HepG2 (cell line): Measurements from ENCODE around the gene SNAI3.

ENCODE experiments used
- CEBPG ChIP-seq: IDR thresholded peaks from 2 replicates; pipeline ENCODE4 v1.6.1; 2016
- CHD2 ChIP-seq: IDR thresholded peaks from 2 replicates; pipeline ENCODE4 v1.6.1; 2011; ENCODE audit warnings: low read depth, low read length, improper control_type of control experiment
- JUN ChIP-seq: sonication (generic); formaldehyde crosslinking; IDR thresholded peaks from 2 replicates; pipeline ENCODE4 v1.4.0; 2020; ENCODE audit warnings: mild to moderate bottlenecking, missing genetic modification reagents
- MAFK ChIP-seq, 2 experiments: IDR thresholded peaks in 1 of 2; conservative IDR thresholded peaks in 1 of 2; 2 replicates each; pipeline ENCODE4 v1.6.1; 2011; ENCODE audit warnings: improper control_type of control experiment in 2 of 2, low read length in 2 of 2
- MLX ChIP-seq: IDR thresholded peaks from 2 replicates; pipeline ENCODE4 v1.6.1; 2016
- POLR2A ChIP-seq, 2 experiments: IDR thresholded peaks; 2 replicates each; pipeline ENCODE4 v1.6.1; 2011; ENCODE audit warnings: low read depth in 2 of 2, low read length in 2 of 2, mild to moderate bottlenecking in 1 of 2, moderate library complexity in 1 of 2; ENCODE audit not compliant: insufficient read depth in 1 of 2
- POLR2AphosphoS5 ChIP-seq: IDR thresholded peaks from 2 replicates; pipeline ENCODE4 v1.6.1; 2012; ENCODE audit warnings: low read depth, low read length
- SMC3 ChIP-seq: IDR thresholded peaks from 2 replicates; pipeline ENCODE4 v1.6.1; 2011; ENCODE audit warnings: low read length, improper control_type of control experiment
- TAF15 ChIP-seq: fragments of 200-400 bp; formaldehyde crosslinking; IDR thresholded peaks from one replicate; pipeline ENCODE4 v1.6.1; 2018; ENCODE audit warnings: mild to moderate bottlenecking, low read depth, low read length; ENCODE audit not compliant: poor library complexity, severe bottlenecking
- TOE1 ChIP-seq: sonication (generic); formaldehyde crosslinking; IDR thresholded peaks from 2 replicates; pipeline ENCODE4 v1.4.0; 2020; ENCODE audit warnings: mild to moderate bottlenecking, missing genetic modification reagents
- ZNF564 ChIP-seq: sonication (generic); formaldehyde crosslinking; IDR thresholded peaks from 2 replicates; pipeline ENCODE4 v1.8.1; 2023; ENCODE audit warnings: mild to moderate bottlenecking, missing genetic modification reagents
- TF ChIP-seq, protein P1 (sequence below): IDR thresholded peaks from 2 replicates; pipeline ENCODE4 v1.6.1; 2012; ENCODE audit warnings: inconsistent platforms
- TF ChIP-seq, protein P2 (sequence below), 2 experiments: sonication (generic) in 1 of 2; formaldehyde crosslinking in 1 of 2; IDR thresholded peaks; 2 replicates each; pipeline versions ENCODE4 v1.4.0 to v1.6.1; 2018 to 2020; ENCODE audit warnings: missing genetic modification reagents in 2 of 2, borderline replicate concordance in 1 of 2, low read depth in 1 of 2, mild to moderate bottlenecking in 1 of 2, missing biosample characterization in 1 of 2
- TF ChIP-seq, protein P3 (sequence below): sonication (generic); formaldehyde crosslinking; IDR thresholded peaks from 2 replicates; pipeline ENCODE4 v1.5.0; 2020; ENCODE audit warnings: missing genetic modification reagents, mild to moderate bottlenecking, borderline replicate concordance

- TF ChIP-seq POLR2A (IDR thresholded peaks at IDR 0.05; ENCODE audit: insufficient read depth in 1 of 2, low read depth in 2 of 2, low read length in 2 of 2) (no peak), CEBPG (CRISPR knock-in tag) (no peak), ZNF564 (no peak), POLR2AphosphoS5 (no peak), TOE1 (CRISPR knock-in tag) (no peak), JUN (CRISPR knock-in tag) (no peak), MLX (no peak), CHD2 (no peak), MAFK (conservative IDR thresholded peaks at IDR 0.05 in 1 of 2, IDR thresholded peaks at IDR 0.05 in 1 of 2; ENCODE audit: low read length in 2 of 2) (no peak), SMC3 (no peak), TAF15 (no peak)
- TF ChIP-seq, protein P1, sequence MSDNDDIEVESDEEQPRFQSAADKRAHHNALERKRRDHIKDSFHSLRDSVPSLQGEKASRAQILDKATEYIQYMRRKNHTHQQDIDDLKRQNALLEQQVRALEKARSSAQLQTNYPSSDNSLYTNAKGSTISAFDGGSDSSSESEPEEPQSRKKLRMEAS = no peak
- TF ChIP-seq, protein P2, sequence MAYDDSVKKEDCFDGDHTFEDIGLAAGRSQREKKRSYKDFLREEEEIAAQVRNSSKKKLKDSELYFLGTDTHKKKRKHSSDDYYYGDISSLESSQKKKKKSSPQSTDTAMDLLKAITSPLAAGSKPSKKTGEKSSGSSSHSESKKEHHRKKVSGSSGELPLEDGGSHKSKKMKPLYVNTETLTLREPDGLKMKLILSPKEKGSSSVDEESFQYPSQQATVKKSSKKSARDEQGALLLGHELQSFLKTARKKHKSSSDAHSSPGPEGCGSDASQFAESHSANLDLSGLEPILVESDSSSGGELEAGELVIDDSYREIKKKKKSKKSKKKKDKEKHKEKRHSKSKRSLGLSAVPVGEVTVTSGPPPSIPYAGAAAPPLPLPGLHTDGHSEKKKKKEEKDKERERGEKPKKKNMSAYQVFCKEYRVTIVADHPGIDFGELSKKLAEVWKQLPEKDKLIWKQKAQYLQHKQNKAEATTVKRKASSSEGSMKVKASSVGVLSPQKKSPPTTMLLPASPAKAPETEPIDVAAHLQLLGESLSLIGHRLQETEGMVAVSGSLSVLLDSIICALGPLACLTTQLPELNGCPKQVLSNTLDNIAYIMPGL (CRISPR knock-in tag; IDR thresholded peaks at IDR 0.05; ENCODE audit: borderline replicate concordance in 1 of 2, low read depth in 1 of 2) = no peak
- TF ChIP-seq, protein P3, sequence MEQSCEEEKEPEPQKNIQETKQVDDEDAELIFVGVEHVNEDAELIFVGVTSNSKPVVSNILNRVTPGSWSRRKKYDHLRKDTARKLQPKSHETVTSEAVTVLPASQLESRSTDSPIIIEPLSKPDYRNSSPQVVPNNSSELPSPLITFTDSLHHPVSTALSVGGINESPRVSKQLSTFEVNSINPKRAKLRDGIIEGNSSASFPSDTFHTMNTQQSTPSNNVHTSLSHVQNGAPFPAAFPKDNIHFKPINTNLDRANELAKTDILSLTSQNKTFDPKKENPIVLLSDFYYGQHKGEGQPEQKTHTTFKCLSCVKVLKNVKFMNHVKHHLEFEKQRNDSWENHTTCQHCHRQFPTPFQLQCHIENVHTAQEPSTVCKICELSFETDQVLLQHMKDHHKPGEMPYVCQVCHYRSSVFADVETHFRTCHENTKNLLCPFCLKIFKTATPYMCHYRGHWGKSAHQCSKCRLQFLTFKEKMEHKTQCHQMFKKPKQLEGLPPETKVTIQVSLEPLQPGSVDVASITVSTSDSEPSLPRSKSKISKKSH (CRISPR knock-in tag) = no peak
Measured at GRCh38 chr16:88687676-88688012, 1.3 kb upstream of the SNAI3 start.
